GM23248 (cell line): ENCODE measurements around the gene PSMG3. TPM values are rescaled to one million over a fixed set of nuclear protein-coding genes. Genes with fewer than 3 reads are reported as not detected.

ENCODE experiments used
- DNase-seq: peaks from one replicate; pipeline ENCODE4 v3.0.0-alpha.2; 2015
- H2AFZ ChIP-seq: fragments of 200-600 bp; sonication (generic); 2 replicates; pipeline ENCODE4 v1.6.1; 2016; ENCODE audit warnings: antibody characterized with exemption
- H3F3A ChIP-seq: fragments of 200-600 bp; sonication (generic); 2 replicates; pipeline ENCODE4 v1.6.1; 2016; ENCODE audit warnings: mild to moderate bottlenecking, antibody characterized with exemption, mixed run types; ENCODE audit not compliant: insufficient read depth
- H3K27ac ChIP-seq: fragments of 200-600 bp; sonication (generic); 2 replicates; pipeline ENCODE4 v1.5.1; 2016; ENCODE audit warnings: mild to moderate bottlenecking
- H3K27me3 ChIP-seq: fragments of 200-600 bp; sonication (generic); replicated peaks from 2 replicates; pipeline ENCODE4 v1.6.1; 2016; ENCODE audit warnings: mild to moderate bottlenecking; ENCODE audit not compliant: insufficient read depth
- H3K36me3 ChIP-seq: fragments of 200-600 bp; sonication (generic); 2 replicates; pipeline ENCODE4 v1.6.1; 2016; ENCODE audit warnings: low read depth, mild to moderate bottlenecking
- H3K4me1 ChIP-seq: fragments of 200-600 bp; sonication (generic); 2 replicates; pipeline ENCODE4 v1.6.1; 2016; ENCODE audit warnings: mild to moderate bottlenecking; ENCODE audit not compliant: insufficient read depth
- H3K4me2 ChIP-seq: fragments of 200-600 bp; sonication (generic); one replicate; pipeline ENCODE4 v1.6.1; 2016; ENCODE audit warnings: mild to moderate bottlenecking; ENCODE audit not compliant: unreplicated experiment
- H3K4me3 ChIP-seq: fragments of 200-600 bp; sonication (generic); 2 replicates; pipeline ENCODE4 v1.5.1; 2016; ENCODE audit warnings: mild to moderate bottlenecking
- H3K79me2 ChIP-seq: fragments of 200-600 bp; sonication (generic); 2 replicates; pipeline ENCODE4 v1.6.1; 2016; ENCODE audit warnings: mild to moderate bottlenecking; ENCODE audit not compliant: insufficient read depth
- H3K9ac ChIP-seq: fragments of 200-600 bp; sonication (generic); 2 replicates; pipeline ENCODE4 v1.6.1; 2016; ENCODE audit warnings: mild to moderate bottlenecking
- H3K9me2 ChIP-seq: fragments of 200-600 bp; sonication (generic); 2 replicates; pipeline ENCODE4 v1.6.1; 2016; ENCODE audit warnings: mixed run types, mild to moderate bottlenecking, moderate library complexity; ENCODE audit not compliant: insufficient read depth
- H3K9me3 ChIP-seq: fragments of 200-600 bp; sonication (generic); one replicate; pipeline ENCODE4 v1.6.1; 2017; ENCODE audit warnings: low read depth
- H4K20me1 ChIP-seq: fragments of 200-600 bp; sonication (generic); 2 replicates; pipeline ENCODE4 v1.6.0; 2016; ENCODE audit not compliant: insufficient read depth
- EZH2 ChIP-seq: fragments of 200-600 bp; sonication (generic); IDR thresholded peaks from 2 replicates; pipeline ENCODE4 v1.6.1; 2018; ENCODE audit warnings: antibody characterized with exemption, mild to moderate bottlenecking; ENCODE audit not compliant: insufficient read depth, poor library complexity, severe bottlenecking
- EZH2phosphoT487 ChIP-seq: fragments of 200-600 bp; sonication (generic); IDR thresholded peaks from 2 replicates; pipeline ENCODE4 v1.6.1; 2018; ENCODE audit warnings: antibody characterized with exemption, moderate library complexity, mild to moderate bottlenecking, low read depth; ENCODE audit not compliant: insufficient read depth
- WGBS, 2 experiments: methylation state at CpG; one replicate each; pipeline ENCODE4 v1.1.6; 2015 to 2017; ENCODE audit warnings: low lambda C conversion rate in 2 of 2, low coverage in 1 of 2; ENCODE audit errors: missing lambda C conversion rate in 2 of 2; 5-methylcytosine and 5-hydroxymethylcytosine counted together
- in situ Hi-C: fragments of 300-500 bp; cut with MboI; formaldehyde crosslinking; loops from 2 replicates; pipeline ENCODE4 v1.15.0; 2020
- polyA plus RNA-seq: library from polyadenylated mRNA; unstranded; fragments of >200 nt; fragmentation: Nextera tagmentation; extraction: Ambion mirVana; gene quantifications from 2 replicates; pipeline ENCODE4 v1.2.1, GENCODE V29; 2016
- total RNA-seq: library from RNA; depleted of rRNA; stranded (reverse); fragments of >200 nt; shearing (Covaris generic); gene quantifications from 2 replicates; pipeline ENCODE4 v1.2.3, GENCODE V29; 2014

The PSMG3 gene
- total and polyA plus RNA-seq, 2 experiments from 2014 or later = 28.3 to 58.1 TPM

DNA sequence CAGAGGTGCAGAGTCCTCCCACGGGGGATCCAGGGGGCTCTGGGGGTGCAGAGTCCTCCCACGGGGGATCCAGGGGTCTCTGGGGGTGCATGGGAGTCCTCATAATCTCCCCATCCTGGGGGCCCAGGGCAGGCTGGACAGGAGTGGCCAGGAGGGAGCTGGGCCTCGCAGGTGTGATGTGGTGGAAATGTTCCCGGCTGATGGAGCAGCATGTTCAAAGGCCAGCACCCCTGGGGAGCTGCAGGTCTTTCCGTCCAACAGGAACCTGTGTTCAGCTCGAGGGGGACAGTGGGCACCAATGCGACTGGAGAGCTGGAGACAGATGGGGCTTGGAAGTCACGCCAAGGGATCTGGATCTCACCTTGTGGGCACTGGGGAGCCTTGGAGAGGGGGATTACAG lies 38.5 kb upstream of the PSMG3 start:
- no peak for DNase-seq
- Histone ChIP-seq H3K9ac (no peak overlapping the region), H3K36me3 (no peaks in the 10 kb centered on the region), H3F3A (peaks cover 14% of the 10 kb centered on the region; the same call in 1 of the 2 replicates), H3K27me3 (peaks cover 24% of the 10 kb centered on the region), H3K79me2 (no peaks in the 10 kb centered on the region), H3K4me2 (no peak overlapping the region), H3K9me2 (no peaks in the 10 kb centered on the region), H3K9me3 (no peaks in the 10 kb centered on the region), H4K20me1 (no peaks in the 10 kb centered on the region), H2AFZ (no peak overlapping the region), H3K4me3 (no peak overlapping the region), H3K27ac (no peak overlapping the region), H3K4me1 (peaks cover 9% of the 10 kb centered on the region)
- TF ChIP-seq EZH2phosphoT487 (no peak), EZH2 (no peak)
- in situ Hi-C loops = no loop called here
- 64 to 73% methylated on average over 5 to 8 of the region's 8 CpGs for WGBS, 2 experiments

DNA sequence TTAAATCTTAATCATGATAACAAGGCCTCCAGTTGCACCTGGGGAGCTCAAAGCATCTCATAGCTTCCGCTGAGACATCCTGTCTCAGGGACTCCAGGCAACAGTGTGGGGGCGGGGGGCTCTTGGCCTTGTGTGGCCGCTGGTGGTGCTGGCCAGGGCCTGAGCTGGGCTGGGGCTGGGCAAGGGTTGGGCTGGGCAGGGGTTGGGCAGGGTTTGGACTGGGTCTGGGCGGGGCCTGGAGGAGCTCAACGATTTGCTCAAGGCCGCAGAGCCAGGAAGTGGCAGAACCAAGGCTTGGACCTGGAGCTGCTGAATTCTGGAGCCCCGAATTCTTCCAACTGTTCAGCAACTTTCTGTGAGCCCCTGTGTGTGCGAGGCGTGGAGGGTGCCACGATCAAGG lies 37.9 kb upstream of the PSMG3 start:
- no peaks in the 10 kb centered on the region for H3K79me2 ChIP-seq
- H3K9ac ChIP-seq = no peak overlapping the region
- H3F3A ChIP-seq = peaks cover 14% of the 10 kb centered on the region; the same call in 1 of the 2 replicates
- in situ Hi-C loops = no loop called here
- no peak overlapping the region for H3K27ac ChIP-seq
- no peaks in the 10 kb centered on the region for H3K36me3 ChIP-seq
- no peak overlapping the region for H2AFZ ChIP-seq
- H3K27me3 ChIP-seq = peaks cover 24% of the 10 kb centered on the region
- WGBS, 2 experiments = 61 to 66% methylated on average over 10 of the region's 10 CpGs
- H3K4me2 ChIP-seq = no peak overlapping the region
- peaks cover 9% of the 10 kb centered on the region for H3K4me1 ChIP-seq
- no peak for DNase-seq
- no peaks in the 10 kb centered on the region for H4K20me1 ChIP-seq
- TF ChIP-seq EZH2 (no peak), EZH2phosphoT487 (no peak)
- H3K9me3 ChIP-seq = no peaks in the 10 kb centered on the region
- no peaks in the 10 kb centered on the region for H3K9me2 ChIP-seq
- no peak overlapping the region for H3K4me3 ChIP-seq

DNA sequence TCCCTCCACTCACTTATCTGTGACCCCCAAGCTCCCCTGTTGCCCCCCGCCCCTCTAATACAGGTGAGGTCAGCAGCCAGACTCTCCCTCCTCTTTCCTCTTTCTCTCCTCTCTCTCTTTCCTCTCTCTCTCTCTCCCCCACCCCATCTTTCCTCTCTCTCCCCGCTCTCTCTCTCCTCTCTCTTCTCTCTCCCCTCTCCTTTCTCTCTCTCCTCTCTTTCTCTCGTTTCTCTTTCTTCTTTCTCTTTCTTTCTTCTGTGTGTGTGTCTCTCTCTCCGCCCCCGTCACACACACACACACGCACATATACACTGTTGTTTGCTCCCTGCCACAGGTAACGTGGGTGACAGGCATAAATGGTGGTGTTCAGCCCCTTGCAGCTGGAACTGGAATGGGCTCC lies 37.2 kb upstream of the PSMG3 start:
- H3K27ac ChIP-seq = no peak overlapping the region
- peaks cover 5% of the 10 kb centered on the region for H3K4me1 ChIP-seq
- in situ Hi-C loops = no loop called here
- TF ChIP-seq EZH2 (no peak), EZH2phosphoT487 (no peak)
- no peaks in the 10 kb centered on the region for H3K9me2 ChIP-seq
- no peaks in the 10 kb centered on the region for H3K9me3 ChIP-seq
- H3K36me3 ChIP-seq = no peaks in the 10 kb centered on the region
- H3K4me2 ChIP-seq = no peak overlapping the region
- WGBS, 2 experiments = 36 to 70% methylated on average over 6 to 7 of the region's 7 CpGs
- no peaks in the 10 kb centered on the region for H4K20me1 ChIP-seq
- H3K27me3 ChIP-seq = peaks cover 24% of the 10 kb centered on the region
- H3K4me3 ChIP-seq = no peak overlapping the region
- no peak overlapping the region for H2AFZ ChIP-seq
- no peaks in the 10 kb centered on the region for H3K79me2 ChIP-seq
- H3F3A ChIP-seq = peaks cover 8% of the 10 kb centered on the region; the same call in 1 of the 2 replicates
- H3K9ac ChIP-seq = no peak overlapping the region
- no peak for DNase-seq

DNA sequence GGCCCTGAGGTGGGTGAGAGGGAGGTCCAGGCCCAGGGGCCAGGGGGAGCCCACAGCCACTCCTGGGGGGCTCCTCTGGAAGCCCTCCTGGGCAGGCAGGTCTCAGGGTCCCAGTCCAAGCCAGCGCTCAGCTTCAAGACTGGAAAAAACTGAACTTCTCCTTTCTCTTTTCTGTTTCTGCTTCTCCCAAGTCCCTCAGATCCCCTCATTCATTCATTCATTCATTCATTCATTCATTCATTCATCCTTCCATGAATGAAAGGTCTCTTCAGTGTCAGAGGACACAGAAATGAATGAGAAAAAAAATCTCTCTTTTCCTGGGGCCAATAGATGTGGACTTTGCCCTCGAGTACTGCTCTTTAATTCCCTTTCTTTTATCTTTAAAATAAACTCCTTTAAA lies 34.6 kb upstream of the PSMG3 start:
- no peak overlapping the region for H3K9ac ChIP-seq
- no peaks in the 10 kb centered on the region for H3K36me3 ChIP-seq
- H3K4me3 ChIP-seq = no peak overlapping the region
- H3K9me2 ChIP-seq = no peaks in the 10 kb centered on the region
- H3F3A ChIP-seq = no peaks in the 10 kb centered on the region
- H2AFZ ChIP-seq = no peak overlapping the region
- 65 to 69% methylated on average over 2 of the region's 2 CpGs for WGBS, 2 experiments
- no peak for DNase-seq
- no peaks in the 10 kb centered on the region for H3K79me2 ChIP-seq
- TF ChIP-seq EZH2phosphoT487 = no peak
- no peak for TF ChIP-seq EZH2
- H3K27me3 ChIP-seq = peaks cover 28% of the 10 kb centered on the region
- no peaks in the 10 kb centered on the region for H3K4me1 ChIP-seq
- H3K9me3 ChIP-seq = no peaks in the 10 kb centered on the region
- H3K27ac ChIP-seq = no peak overlapping the region
- no peak overlapping the region for H3K4me2 ChIP-seq
- in situ Hi-C loops = no loop called here
- no peaks in the 10 kb centered on the region for H4K20me1 ChIP-seq
